Neural progenitor cell (in vitro differentiated cells): ENCODE data around the gene KDF1. TPM values are rescaled to one million over a fixed set of nuclear protein-coding genes. Genes with fewer than 3 reads are reported as not detected.

ENCODE experiments used
- DNase-seq: peaks from one replicate; pipeline ENCODE4 v3.0.0-alpha.2; 2016; ENCODE audit warnings: low spot score
- H2AFZ ChIP-seq: fragments of 200-600 bp; sonication (generic); replicated peaks from 2 replicates; pipeline ENCODE4 v1.6.1; 2016; ENCODE audit warnings: antibody characterized with exemption
- H3F3A ChIP-seq: fragments of 200-600 bp; sonication (generic); 2 replicates; pipeline ENCODE4 v1.6.1; 2016; ENCODE audit warnings: antibody characterized with exemption, low read depth
- H3K27ac ChIP-seq: fragments of 200-600 bp; sonication (generic); 2 replicates; pipeline ENCODE4 v1.5.1; 2016; ENCODE audit warnings: mild to moderate bottlenecking
- H3K27me3 ChIP-seq: fragments of 200-600 bp; sonication (generic); 2 replicates; pipeline ENCODE4 v1.6.1; 2016; ENCODE audit warnings: mild to moderate bottlenecking, moderate library complexity
- H3K36me3 ChIP-seq: fragments of 200-600 bp; sonication (generic); 2 replicates; pipeline ENCODE4 v1.5.1; 2016
- H3K4me1 ChIP-seq: fragments of 200-600 bp; sonication (generic); 2 replicates; pipeline ENCODE4 v1.6.1; 2016; ENCODE audit warnings: mixed run types
- H3K4me2 ChIP-seq: fragments of 200-600 bp; sonication (generic); 2 replicates; pipeline ENCODE4 v1.6.1; 2016
- H3K4me3 ChIP-seq: fragments of 200-600 bp; sonication (generic); 2 replicates; pipeline ENCODE4 v1.5.1; 2016
- H3K79me2 ChIP-seq: fragments of 200-600 bp; sonication (generic); 2 replicates; pipeline ENCODE4 v1.6.1; 2016; ENCODE audit warnings: low read depth
- H3K9ac ChIP-seq: fragments of 200-600 bp; sonication (generic); 2 replicates; pipeline ENCODE4 v1.6.1; 2016
- H3K9me3 ChIP-seq: fragments of 200-600 bp; sonication (generic); 2 replicates; pipeline ENCODE4 v1.5.1; 2016; ENCODE audit warnings: low read depth
- H4K20me1 ChIP-seq: fragments of 200-600 bp; sonication (generic); 2 replicates; pipeline ENCODE4 v1.6.1; 2016; ENCODE audit warnings: low read depth
- H3K27ac Mint-ChIP-seq: 3 replicates; pipeline ENCODE4 v1.8.0; 2021; ENCODE audit warnings: mixed read lengths
- H3K27me3 Mint-ChIP-seq: 2 replicates; pipeline ENCODE4 v1.8.0; 2022; ENCODE audit warnings: low read depth, mild to moderate bottlenecking, inconsistent platforms, moderate library complexity, mixed read lengths; ENCODE audit not compliant: insufficient read depth
- H3K36me3 Mint-ChIP-seq: 3 replicates; pipeline ENCODE4 v1.8.0; 2021; ENCODE audit warnings: mixed read lengths
- H3K4me1 Mint-ChIP-seq: 3 replicates; pipeline ENCODE4 v1.8.0; 2021; ENCODE audit warnings: mixed read lengths
- H3K4me3 Mint-ChIP-seq: 3 replicates; pipeline ENCODE4 v1.8.0; 2021; ENCODE audit warnings: mild to moderate bottlenecking, moderate library complexity, mixed read lengths
- H3K9me3 Mint-ChIP-seq: 3 replicates; pipeline ENCODE4 v1.8.0; 2020; ENCODE audit warnings: mixed read lengths
- CTCF ChIP-seq: fragments of 200-600 bp; sonication (generic); IDR thresholded peaks from 2 replicates; pipeline ENCODE4 v1.5.1; 2017; ENCODE audit warnings: antibody characterized with exemption, mild to moderate bottlenecking
- EZH2 ChIP-seq: fragments of 200-600 bp; sonication (generic); IDR thresholded peaks from 2 replicates; pipeline ENCODE4 v1.6.1; 2017; ENCODE audit warnings: antibody characterized with exemption, mild to moderate bottlenecking, moderate library complexity
- EZH2phosphoT487 ChIP-seq: fragments of 200-600 bp; sonication (generic); IDR thresholded peaks from 2 replicates; pipeline ENCODE4 v1.6.1; 2017; ENCODE audit warnings: antibody characterized with exemption
- total RNA-seq: library from RNA; depleted of rRNA; stranded (reverse); fragments of >200 nt; gene quantifications from 2 replicates; pipeline ENCODE4 v1.2.3, GENCODE V29; 2015; ENCODE audit warnings: low replicate concordance

The KDF1 gene
- total RNA-seq, 1 donor from 2014 or later: not detected

DNA sequence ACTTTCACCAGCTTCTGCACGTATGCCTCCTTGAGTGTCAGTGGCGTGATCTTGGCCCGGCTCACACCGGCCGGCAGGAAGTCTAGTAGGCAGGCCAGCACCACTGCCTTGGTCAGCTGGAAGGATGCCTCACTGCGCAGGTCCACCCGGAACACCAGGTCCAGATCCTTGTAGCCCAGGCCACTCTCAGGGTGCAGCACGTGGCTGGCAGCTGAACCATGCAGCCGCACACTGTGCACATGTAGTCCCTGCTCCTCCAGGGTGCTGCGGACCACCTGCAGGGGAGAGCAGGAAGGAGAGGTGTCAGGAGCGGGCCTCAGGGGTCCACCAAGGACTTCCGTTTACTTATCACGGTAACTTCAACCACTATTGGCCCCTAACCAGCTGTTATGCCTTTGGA lies 46.4 kb upstream of the KDF1 start:
- H3K9me3 ChIP-seq: no peaks in the 10 kb centered on the region
- Mint-ChIP-seq H3K9me3 (no peaks in the 10 kb centered on the region), H3K27me3 (peaks cover 8% of the 10 kb centered on the region), H3K36me3 (peaks cover 2% of the 10 kb centered on the region), H3K27ac (no peak overlapping the region), H3K4me1 (peaks cover 74% of the 10 kb centered on the region), H3K4me3 (peak overlapping the region; percentile 48)
- peaks cover 38% of the 10 kb centered on the region for H3K4me1 ChIP-seq
- TF ChIP-seq EZH2phosphoT487 (no peak), CTCF (no peak), EZH2 (no peak)
- H3K79me2 ChIP-seq: peaks cover 25% of the 10 kb centered on the region
- DNase-seq: no peak
- H3K4me3 ChIP-seq: no peak overlapping the region
- H3F3A ChIP-seq: peaks cover 33% of the 10 kb centered on the region
- H3K36me3 ChIP-seq: no peaks in the 10 kb centered on the region
- no peak overlapping the region for H3K4me2 ChIP-seq
- H2AFZ ChIP-seq: no peak overlapping the region
- H3K27ac ChIP-seq: no peak overlapping the region
- peaks cover 18% of the 10 kb centered on the region for H4K20me1 ChIP-seq
- H3K27me3 ChIP-seq: peaks cover 4% of the 10 kb centered on the region
- no peak overlapping the region for H3K9ac ChIP-seq

DNA sequence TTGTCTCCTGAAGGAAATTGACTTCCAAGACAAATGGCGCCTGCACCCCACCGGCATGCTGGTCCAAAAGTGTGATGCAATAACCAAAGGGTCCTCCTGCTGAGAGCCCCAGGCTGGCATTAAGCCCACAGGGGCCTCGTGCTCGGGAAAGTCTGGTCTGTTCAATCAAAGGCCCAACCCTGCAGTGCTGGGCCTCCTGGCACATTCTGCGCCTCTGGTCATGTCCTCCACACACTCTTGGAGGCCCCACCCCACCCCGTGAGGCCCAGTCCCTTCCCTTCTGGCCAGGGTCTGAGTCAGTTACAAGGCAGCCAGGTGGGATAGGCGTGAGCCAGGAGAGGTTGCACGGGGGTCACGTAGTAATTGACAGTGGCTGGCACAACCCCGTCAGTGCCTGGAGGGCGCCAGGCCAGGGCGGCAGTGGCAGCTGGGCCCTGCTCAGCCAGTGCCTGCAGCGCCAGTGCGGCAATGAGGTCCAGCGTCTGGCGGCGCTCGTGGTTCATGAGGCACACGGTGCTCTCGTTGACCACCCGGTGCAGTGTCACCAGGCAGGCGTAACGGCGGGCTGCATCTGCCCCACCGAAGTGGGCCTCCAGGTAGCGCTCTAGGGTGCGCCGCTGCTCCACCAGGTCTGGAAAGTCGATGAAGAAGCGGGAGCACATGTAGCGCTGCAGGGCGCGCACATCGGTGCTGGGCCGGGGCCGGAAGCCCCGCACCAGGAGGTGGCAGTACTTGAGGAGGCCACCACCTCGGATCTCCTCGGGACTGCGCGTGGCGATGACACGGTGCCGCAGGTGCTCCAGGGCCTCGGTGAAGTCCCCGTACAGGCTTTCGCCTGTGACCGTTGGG lies 45.6 kb upstream of the KDF1 start:
- Histone ChIP-seq H3K27ac (no peak overlapping the region), H3K79me2 (peaks cover 22% of the 10 kb centered on the region), H2AFZ (no peak overlapping the region), H3K4me3 (no peak overlapping the region), H3K9me3 (no peaks in the 10 kb centered on the region), H3K27me3 (no peaks in the 10 kb centered on the region), H3K4me1 (peaks cover 37% of the 10 kb centered on the region), H3K36me3 (no peaks in the 10 kb centered on the region), H4K20me1 (peaks cover 17% of the 10 kb centered on the region), H3K4me2 (no peak overlapping the region), H3F3A (peaks cover 26% of the 10 kb centered on the region), H3K9ac (no peak overlapping the region)
- peaks cover 2% of the 10 kb centered on the region for H3K36me3 Mint-ChIP-seq
- no peak overlapping the region for H3K27ac Mint-ChIP-seq
- H3K4me1 Mint-ChIP-seq: peaks cover 74% of the 10 kb centered on the region
- H3K4me3 Mint-ChIP-seq: no peak overlapping the region
- no peak for TF ChIP-seq EZH2phosphoT487
- TF ChIP-seq CTCF: no peak
- no peak for TF ChIP-seq EZH2
- DNase-seq: no peak
- peaks cover 7% of the 10 kb centered on the region for H3K27me3 Mint-ChIP-seq
- no peaks in the 10 kb centered on the region for H3K9me3 Mint-ChIP-seq

- no peak overlapping the region for H3K27ac Mint-ChIP-seq
- Histone ChIP-seq H3K27ac (no peak overlapping the region), H3K9ac (no peak overlapping the region), H3K79me2 (peaks cover 17% of the 10 kb centered on the region), H3K9me3 (no peaks in the 10 kb centered on the region), H3K4me3 (no peak overlapping the region), H3K27me3 (no peaks in the 10 kb centered on the region), H3F3A (peaks cover 22% of the 10 kb centered on the region), H3K36me3 (no peaks in the 10 kb centered on the region), H3K4me1 (peaks cover 31% of the 10 kb centered on the region), H4K20me1 (peaks cover 10% of the 10 kb centered on the region), H3K4me2 (no peak overlapping the region), H2AFZ (no peak overlapping the region)
- TF ChIP-seq EZH2 (no peak), CTCF (no peak), EZH2phosphoT487 (no peak)
- H3K36me3 Mint-ChIP-seq: peaks cover 2% of the 10 kb centered on the region
- no peaks in the 10 kb centered on the region for H3K9me3 Mint-ChIP-seq
- H3K27me3 Mint-ChIP-seq: peaks cover 7% of the 10 kb centered on the region
- no peak for DNase-seq
- H3K4me3 Mint-ChIP-seq: peak overlapping the region; percentile 27
- peaks cover 75% of the 10 kb centered on the region for H3K4me1 Mint-ChIP-seq
Measured at GRCh38 chr1:27005166-27005530, 44.9 kb upstream of the KDF1 start.
